Esophagus (tissue), 2 donors: ENCODE results near the gene PTPN18. TPM values are rescaled to one million over a fixed set of nuclear protein-coding genes. Genes with fewer than 3 reads are reported as not detected.
A peak's percentile ranks its signal among the peaks of the same experiment; 100 is the strongest.

ENCODE experiments used
- H3K27ac ChIP-seq, 2 donors: one replicate each; pipeline ENCODE4 v1.5.1; 2013; ENCODE audit warnings: low read depth in 2 of 2, mild to moderate bottlenecking in 2 of 2, inconsistent platforms in 1 of 2, low read length in 1 of 2, moderate library complexity in 1 of 2
- H3K27me3 ChIP-seq, 2 donors: one replicate each; pipeline ENCODE4 v1.6.1; 2013; ENCODE audit warnings: low read length in 2 of 2, control low read depth in 1 of 2, mild to moderate bottlenecking in 1 of 2; ENCODE audit not compliant: insufficient read depth in 2 of 2, control insufficient read depth in 1 of 2
- H3K36me3 ChIP-seq, 2 donors: one replicate each; pipeline ENCODE4 v1.6.1; 2013; ENCODE audit warnings: low read length in 1 of 2; ENCODE audit not compliant: control insufficient read depth in 2 of 2, insufficient read depth in 2 of 2
- H3K4me1 ChIP-seq, 2 donors: one replicate each; pipeline ENCODE4 v1.6.1; 2013; ENCODE audit warnings: low read length in 1 of 2; ENCODE audit not compliant: control insufficient read depth in 2 of 2, insufficient read depth in 2 of 2
- H3K4me3 ChIP-seq, 2 donors: one replicate each; pipeline ENCODE4 v1.5.1; 2013; ENCODE audit warnings: low read length in 2 of 2, mild to moderate bottlenecking in 2 of 2, low read depth in 1 of 2, moderate library complexity in 1 of 2
- H3K9me3 ChIP-seq, 2 donors: one replicate each; pipeline ENCODE4 v1.6.1; 2013; ENCODE audit warnings: mild to moderate bottlenecking in 2 of 2, low read depth in 1 of 2, low read length in 1 of 2, moderate library complexity in 1 of 2; ENCODE audit not compliant: control insufficient read depth in 2 of 2, insufficient read depth in 1 of 2
- WGBS, 2 donors: extraction: QIAGEN DNeasy Blood & Tissue Kit; methylation state at CpG; one replicate each; pipeline ENCODE4 v1.1.7; 2013; 5-methylcytosine and 5-hydroxymethylcytosine counted together
- polyA plus RNA-seq, 2 donors: library from polyadenylated mRNA; stranded (reverse); fragments of 200-250 nt; gene quantifications; one replicate each; pipeline ENCODE4 v1.2.3, GENCODE V29; 2013
- donor health status: healthy with polysubstance abuse.
- donor health status: Bipolar disorder and iron deficiency.

PTPN18 gene
- polyA plus RNA-seq, 2 donors, result 20.5 to 32.5 TPM

DNA sequence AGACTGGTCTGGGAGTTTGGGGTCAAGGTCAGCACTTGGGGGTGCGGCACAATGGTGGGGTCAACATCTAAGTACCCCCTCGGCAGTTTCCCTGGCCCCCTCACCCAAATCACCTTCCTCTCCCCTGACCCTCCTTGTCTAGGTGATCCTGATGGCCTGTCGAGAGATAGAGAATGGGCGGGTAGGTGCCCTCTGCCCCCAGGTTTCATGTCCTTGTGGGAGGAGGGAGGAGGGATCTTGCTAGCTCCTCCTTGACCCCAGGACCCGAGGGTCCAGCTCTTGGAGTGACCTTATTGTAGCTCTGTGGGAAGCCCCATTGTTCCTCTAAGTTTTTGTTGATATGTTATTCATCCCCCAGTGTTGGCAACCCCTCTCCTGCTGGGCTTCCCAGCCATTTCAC, 3.6 kb downstream of the PTPN18 start:
- no peaks in the 10 kb centered on the region for H3K36me3 ChIP-seq
- no peak overlapping the region for H3K4me3 ChIP-seq
- H3K27ac ChIP-seq, result no peak overlapping the region
- WGBS, 2 donors, result 78 to 86% methylated on average over 5 of the region's 5 CpGs
- H3K9me3 ChIP-seq, result no peaks in the 10 kb centered on the region
- H3K4me1 ChIP-seq, result no peaks in the 10 kb centered on the region
- no peaks in the 10 kb centered on the region for H3K27me3 ChIP-seq

DNA sequence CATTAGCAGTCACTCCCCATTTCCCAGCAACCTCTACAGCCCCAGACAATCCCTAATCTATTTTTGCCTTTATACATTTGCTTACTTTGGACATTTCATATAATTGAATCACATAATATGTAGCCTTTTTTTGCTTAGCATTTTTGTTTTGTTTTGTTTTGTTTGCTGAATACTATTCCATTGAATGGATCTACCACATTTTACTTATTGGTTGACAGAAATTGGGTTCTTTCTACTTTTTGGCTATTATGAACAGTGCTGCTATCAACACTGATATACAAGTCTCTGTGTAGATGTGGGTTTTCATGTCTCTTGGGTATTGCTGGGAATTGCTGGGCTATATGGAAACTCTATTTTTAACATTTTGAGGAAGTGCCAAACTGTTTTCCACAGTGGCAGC, 7.6 kb downstream of the PTPN18 start:
- no peaks in the 10 kb centered on the region for H3K27me3 ChIP-seq
- no peak overlapping the region for H3K27ac ChIP-seq
- no peaks in the 10 kb centered on the region for H3K4me1 ChIP-seq
- no peak overlapping the region for H3K4me3 ChIP-seq
- H3K36me3 ChIP-seq, result no peaks in the 10 kb centered on the region
- no peaks in the 10 kb centered on the region for H3K9me3 ChIP-seq

DNA sequence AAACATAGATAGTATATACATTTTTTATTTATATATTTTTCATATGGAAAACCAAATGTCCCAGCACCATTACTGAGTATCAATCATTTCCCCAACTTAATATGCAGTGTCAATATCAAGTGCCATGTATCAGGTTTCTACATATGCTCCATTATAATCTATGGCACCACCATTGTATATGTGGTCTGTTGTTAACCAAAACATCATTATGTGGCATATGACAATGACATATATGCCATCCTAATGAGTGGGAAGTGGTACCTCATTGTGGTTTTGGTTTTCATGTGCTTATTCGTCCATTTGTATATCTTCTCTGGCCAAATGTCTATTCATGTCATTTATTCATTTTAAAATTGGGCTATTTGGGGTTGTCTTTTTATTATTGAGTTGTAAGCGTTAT, 9.2 kb downstream of the PTPN18 start:
- WGBS, 2 donors, result 84 to 91% methylated on average over 2 of the region's 2 CpGs
- Histone ChIP-seq H3K4me1 (no peaks in the 10 kb centered on the region), H3K27me3 (no peaks in the 10 kb centered on the region), H3K36me3 (peaks cover 0 to 2% of the 10 kb centered on the region in 2 donors), H3K4me3 (no peak overlapping the region), H3K27ac (no peak overlapping the region), H3K9me3 (no peaks in the 10 kb centered on the region)

DNA sequence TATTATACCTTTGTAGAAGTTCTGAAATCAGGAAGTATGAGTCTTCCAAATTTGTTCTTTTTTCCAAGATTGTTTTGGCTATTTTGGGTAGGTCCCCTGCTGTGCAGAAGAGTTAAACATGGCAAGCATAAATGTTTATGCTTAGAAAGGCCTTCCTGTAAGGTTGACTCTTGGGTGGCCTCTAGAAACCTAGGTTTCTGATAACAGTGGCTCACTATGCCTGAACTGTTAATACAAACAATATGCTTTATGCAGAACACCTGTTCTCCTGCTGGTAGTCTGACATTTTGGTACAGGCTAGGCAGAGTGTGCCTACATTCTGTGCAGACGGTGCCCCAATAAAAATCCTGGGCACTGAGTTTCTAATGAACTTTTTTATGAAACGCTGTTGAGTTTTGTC, 10.1 kb downstream of the PTPN18 start:
- no peaks in the 10 kb centered on the region for H3K27me3 ChIP-seq

DNA sequence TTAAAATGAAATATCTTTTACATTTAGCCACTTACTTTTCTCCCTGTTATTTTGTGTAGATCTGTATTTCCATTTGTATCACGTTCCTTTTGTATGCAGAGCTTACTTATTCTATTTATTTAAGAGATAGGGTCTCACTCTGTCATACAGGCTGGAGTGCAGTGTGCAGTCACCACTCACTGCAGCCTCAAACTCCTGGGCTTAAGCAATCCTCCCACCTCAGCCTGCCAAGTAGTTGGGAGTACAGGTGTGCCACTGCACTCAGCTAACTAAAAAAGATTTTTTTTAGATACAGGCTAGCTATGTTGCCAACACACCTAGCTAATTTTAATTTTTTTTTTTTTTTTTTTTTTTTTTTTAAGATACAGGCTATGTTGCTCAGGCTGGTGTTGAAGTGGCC, 10.9 kb downstream of the PTPN18 start:
- Histone ChIP-seq H3K4me3 (no peak overlapping the region), H3K9me3 (no peaks in the 10 kb centered on the region), H3K4me1 (no peaks in the 10 kb centered on the region), H3K27me3 (no peaks in the 10 kb centered on the region), H3K27ac (no peak overlapping the region), H3K36me3 (peaks cover 2 to 5% of the 10 kb centered on the region in 2 donors)
- WGBS, 2 donors, result 36 to 38% methylated on average over 1 of the region's 1 CpG

More for the DNA sequence above, 10.1 kb downstream of the PTPN18 start:
- H3K9me3 ChIP-seq, result no peaks in the 10 kb centered on the region
- WGBS, 2 donors, result 84 to 91% methylated on average over 2 of the region's 2 CpGs
- no peaks in the 10 kb centered on the region for H3K4me1 ChIP-seq
- no peak overlapping the region for H3K27ac ChIP-seq
- no peak overlapping the region for H3K4me3 ChIP-seq
- H3K36me3 ChIP-seq, result peaks cover 2 to 5% of the 10 kb centered on the region in 2 donors

DNA sequence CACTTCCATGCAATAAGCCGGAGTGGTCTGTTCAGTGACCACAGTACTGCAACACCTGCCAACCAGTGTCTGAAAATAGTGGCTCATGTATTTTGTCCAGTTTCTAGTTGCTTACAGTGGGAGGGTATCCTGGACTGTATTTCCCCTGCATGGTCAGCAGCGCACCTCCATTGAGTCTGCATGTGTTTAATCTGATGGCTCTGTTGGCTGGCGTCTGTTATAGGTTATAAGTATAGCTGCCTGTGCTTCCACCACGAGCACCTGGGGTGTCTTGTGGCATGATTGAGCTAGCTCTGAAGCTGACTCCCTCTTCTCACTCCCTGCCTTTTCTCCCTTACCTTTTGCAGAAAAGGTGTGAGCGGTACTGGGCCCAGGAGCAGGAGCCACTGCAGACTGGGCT, 12.9 kb downstream of the PTPN18 start:
- 93 to 95% methylated on average over 5 of the region's 5 CpGs for WGBS, 2 donors
- H3K4me1 ChIP-seq, result peaks cover 0 to 6% of the 10 kb centered on the region in 2 donors
- H3K36me3 ChIP-seq, result peaks cover 2 to 5% of the 10 kb centered on the region in 2 donors
- H3K27me3 ChIP-seq, result no peaks in the 10 kb centered on the region
- H3K9me3 ChIP-seq, result no peaks in the 10 kb centered on the region
- H3K4me3 ChIP-seq, result no peak overlapping the region
- no peak overlapping the region for H3K27ac ChIP-seq

DNA sequence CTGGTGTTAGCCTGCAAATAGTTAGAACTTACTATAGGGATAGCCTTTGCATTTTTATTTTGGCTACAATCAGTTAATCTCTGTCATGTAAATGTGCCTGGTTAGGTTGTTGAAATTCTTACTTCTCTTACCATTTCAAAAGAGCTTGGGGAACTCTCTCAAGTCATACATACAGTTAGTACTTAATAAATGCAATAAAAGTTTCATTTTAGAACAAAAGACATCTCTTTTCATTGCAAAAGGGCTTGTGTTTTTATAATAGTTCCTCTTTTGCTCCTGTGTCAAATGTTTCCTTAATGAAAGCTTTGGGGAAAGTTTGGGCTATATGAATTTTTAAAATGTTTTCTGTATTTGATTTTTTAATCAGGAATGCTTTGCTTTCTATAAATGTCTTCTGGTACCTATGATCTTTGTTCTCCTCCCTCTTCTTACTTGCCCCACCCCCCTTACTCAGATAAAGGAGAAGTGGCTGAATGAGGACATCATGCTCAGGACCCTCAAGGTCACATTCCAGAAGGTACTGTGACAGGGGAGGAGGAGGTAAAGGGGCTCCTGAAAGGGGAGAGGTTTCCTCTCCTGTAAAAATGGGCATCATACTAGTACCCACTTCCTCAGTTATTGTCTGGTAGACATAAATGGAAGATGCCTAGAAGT, 13.6 kb downstream of the PTPN18 start:
- Histone ChIP-seq H3K4me1 (peaks cover 0 to 6% of the 10 kb centered on the region in 2 donors), H3K4me3 (no peak overlapping the region), H3K36me3 (peaks cover 2 to 5% of the 10 kb centered on the region in 2 donors), H3K27me3 (no peaks in the 10 kb centered on the region), H3K27ac (no peak overlapping the region), H3K9me3 (no peaks in the 10 kb centered on the region)

DNA sequence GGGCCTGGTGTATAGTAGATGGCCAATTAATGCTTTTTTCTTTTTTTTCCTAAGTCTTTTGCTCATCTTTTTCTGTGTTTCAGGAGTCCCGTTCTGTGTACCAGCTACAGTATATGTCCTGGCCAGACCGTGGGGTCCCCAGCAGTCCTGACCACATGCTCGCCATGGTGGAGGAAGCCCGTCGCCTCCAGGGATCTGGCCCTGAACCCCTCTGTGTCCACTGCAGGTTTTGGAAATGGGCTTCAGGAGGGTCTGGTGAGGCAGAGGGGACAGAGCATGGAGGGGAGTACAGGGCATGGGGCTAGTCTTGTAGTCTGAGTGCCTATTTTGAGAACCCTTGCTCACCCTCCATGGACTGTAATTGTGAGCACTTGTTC, 14.1 kb downstream of the PTPN18 start:
- WGBS, 2 donors, result 93 to 94% methylated on average over 5 of the region's 5 CpGs

DNA sequence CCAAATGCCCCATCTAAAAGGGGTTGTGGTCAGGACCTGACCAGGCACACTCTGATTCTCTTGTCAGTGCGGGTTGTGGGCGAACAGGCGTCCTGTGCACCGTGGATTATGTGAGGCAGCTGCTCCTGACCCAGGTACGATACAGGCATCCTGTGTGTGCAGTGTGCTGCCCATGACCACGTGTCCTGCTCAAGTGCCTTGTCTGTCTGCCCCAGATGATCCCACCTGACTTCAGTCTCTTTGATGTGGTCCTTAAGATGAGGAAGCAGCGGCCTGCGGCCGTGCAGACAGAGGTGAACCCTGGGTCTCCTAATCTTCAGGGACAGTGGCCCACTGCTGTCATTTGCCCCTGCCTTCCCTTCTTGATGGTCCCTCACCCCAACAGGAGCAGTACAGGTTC, 14.6 kb downstream of the PTPN18 start:
- Histone ChIP-seq H3K4me1 (peaks cover 2 to 6% of the 10 kb centered on the region in 2 donors), H3K4me3 (no peak overlapping the region), H3K9me3 (no peaks in the 10 kb centered on the region), H3K36me3 (peaks cover 2 to 5% of the 10 kb centered on the region in 2 donors), H3K27me3 (no peaks in the 10 kb centered on the region), H3K27ac (no peak overlapping the region)
- 80 to 82% methylated on average over 9 of the region's 9 CpGs for WGBS, 2 donors

More for the DNA sequence above, 14.1 kb downstream of the PTPN18 start:
- Histone ChIP-seq H3K27me3 (no peaks in the 10 kb centered on the region), H3K4me1 (peaks cover 2 to 6% of the 10 kb centered on the region in 2 donors), H3K36me3 (peaks cover 2 to 5% of the 10 kb centered on the region in 2 donors), H3K4me3 (no peak overlapping the region), H3K27ac (peak overlapping the region in 1 of 2 donors; percentile 6), H3K9me3 (no peaks in the 10 kb centered on the region)

DNA sequence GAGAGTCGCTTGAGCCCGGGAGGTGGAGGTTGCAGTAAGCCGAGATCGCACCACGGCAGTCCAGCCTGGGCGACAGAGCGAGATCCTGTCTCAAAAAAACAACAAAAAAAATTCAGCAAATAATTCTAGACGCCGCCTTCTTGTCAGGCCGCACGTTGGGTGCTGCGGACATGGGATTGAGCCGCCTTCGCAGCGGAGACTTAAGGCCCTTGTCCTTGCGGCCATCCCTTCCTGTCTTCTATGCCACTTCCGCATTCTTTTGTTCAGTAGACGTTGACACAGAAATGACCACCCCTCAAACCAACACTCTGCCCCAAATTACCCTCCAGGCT, 15.8 kb downstream of the PTPN18 start:
- Histone ChIP-seq H3K4me1 (peaks cover 2 to 6% of the 10 kb centered on the region in 2 donors), H3K9me3 (no peaks in the 10 kb centered on the region), H3K36me3 (peaks cover 2 to 5% of the 10 kb centered on the region in 2 donors), H3K27me3 (no peaks in the 10 kb centered on the region), H3K4me3 (peak overlapping the region; percentile 66 to 78), H3K27ac (peak overlapping the region; percentile 82 to 86)
- 36 to 57% methylated on average over 18 of the region's 18 CpGs for WGBS, 2 donors
